ENCODE data around the gene GPATCH2L.
A peak's percentile ranks its signal among the peaks of the same experiment; 100 is the strongest.

GPATCH2L gene

GRCh38 chr14:76136476-76137110, 15.1 kb upstream of the GPATCH2L start:
- DNase-seq: no peak

- peak; percentile 4 for DNase-seq
Observed at GRCh38 chr14:76138119-76138757, 13.5 kb upstream of the GPATCH2L start.

- peak; percentile 45 for DNase-seq
Observed at GRCh38 chr14:76138758-76139723, 12.7 kb upstream of the GPATCH2L start.

GRCh38 chr14:76143642-76144041, 8.1 kb upstream of the GPATCH2L start:
- no peak for DNase-seq

GRCh38 chr14:76146976-76147375, 4.7 kb upstream of the GPATCH2L start:
- no peak for DNase-seq

- no peak for DNase-seq
Observed at GRCh38 chr14:76149196-76149595, 2.5 kb upstream of the GPATCH2L start.

GRCh38 chr14:76152333-76152681, 585 bp downstream of the GPATCH2L start:
- peak; percentile 86 for DNase-seq

- DNase-seq: no peak
Observed at GRCh38 chr14:76153919-76154318, 2.2 kb downstream of the GPATCH2L start.

- DNase-seq: no peak
Observed at GRCh38 chr14:76154539-76155126, 2.9 kb downstream of the GPATCH2L start.

GRCh38 chr14:76163668-76164363, 12.1 kb downstream of the GPATCH2L start:
- no peak for DNase-seq

GRCh38 chr14:76168531-76168930, 16.8 kb downstream of the GPATCH2L start:
- no peak for DNase-seq

GRCh38 chr14:76169776-76170175, 18.1 kb downstream of the GPATCH2L start:
- no peak for DNase-seq

- no peak for DNase-seq
Observed at GRCh38 chr14:76174982-76175381, 23.3 kb downstream of the GPATCH2L start.

- DNase-seq: no peak
Observed at GRCh38 chr14:76175942-76176341, 24.2 kb downstream of the GPATCH2L start.

- DNase-seq: no peak
Observed at GRCh38 chr14:76181546-76181945, 29.8 kb downstream of the GPATCH2L start.

GRCh38 chr14:76186308-76187027, 34.7 kb downstream of the GPATCH2L start:
- no peak for DNase-seq

- DNase-seq: no peak
Observed at GRCh38 chr14:76191297-76191696, 39.6 kb downstream of the GPATCH2L start.

GRCh38 chr14:76193696-76194095, 42.0 kb downstream of the GPATCH2L start:
- no peak for DNase-seq

- DNase-seq: no peak
Observed at GRCh38 chr14:76194327-76194726, 42.6 kb downstream of the GPATCH2L start.

GRCh38 chr14:76195003-76195402, 43.3 kb downstream of the GPATCH2L start:
- no peak for DNase-seq

- DNase-seq: no peak
Observed at GRCh38 chr14:76196980-76197695, 45.4 kb downstream of the GPATCH2L start.
